HepG2 (cell line): ENCODE measurements around the gene IFITM5.
"Not testable (repeated sequence)": the region's sequence is repeated elsewhere in the genome, so short reads cannot be mapped to it uniquely, and the experiment has no call there.

ENCODE experiments used
- CTCF ChIP-seq: sonication (generic); formaldehyde crosslinking; IDR thresholded peaks from 2 replicates; pipeline ENCODE4 v1.5.0; 2020; ENCODE audit warnings: mild to moderate bottlenecking, missing genetic modification reagents, moderate library complexity
- NFE2 ChIP-seq: sonication (generic); formaldehyde crosslinking; IDR thresholded peaks from 2 replicates; pipeline ENCODE4 v1.4.0; 2020; ENCODE audit warnings: missing genetic modification reagents
- RERE ChIP-seq: IDR thresholded peaks from 2 replicates; pipeline ENCODE4 v1.6.1; 2016; ENCODE audit warnings: low read depth, missing genetic modification reagents, missing compliant biosample characterization
- TIGD3 ChIP-seq: sonication (generic); formaldehyde crosslinking; IDR thresholded peaks from 2 replicates; pipeline ENCODE4 v1.5.1; 2020; ENCODE audit warnings: mild to moderate bottlenecking, missing genetic modification reagents, borderline replicate concordance

GRCh38 chr11:309979-310572, 10.8 kb upstream of the IFITM5 start:
- TF ChIP-seq CTCF; RERE; TIGD3 (CRISPR knock-in tag); NFE2 (CRISPR knock-in tag): not testable (repeated sequence)
